Stimulated activated CD8-positive, alpha-beta memory T cell treated with anti-CD3 and anti-CD28 coated beads, Interleukin-12 subunit alpha, Interleukin-12 subunit beta, amount 100 ng/mL, for 1 hour (primary cell): ENCODE results near the gene RIPOR1.

ENCODE experiments used
- DNase-seq: peaks from one replicate; pipeline ENCODE4 v3.0.0-alpha.2; 2020; ENCODE audit warnings: low read depth

The RIPOR1 gene

GRCh38 chr16:67555795-67556212 is 27.2 kb downstream of the RIPOR1 start:
- no peak for DNase-seq

- DNase-seq = no peak
These were observed 30.2 kb downstream of the RIPOR1 start for GRCh38 chr16:67558859-67559258.

- DNase-seq = no peak
These were observed 32.3 kb downstream of the RIPOR1 start for GRCh38 chr16:67560827-67561342.

- DNase-seq = no peak
These were observed 32.8 kb downstream of the RIPOR1 start for GRCh38 chr16:67561501-67561823.

- peak; percentile 93 for DNase-seq
These were observed 33.3 kb downstream of the RIPOR1 start for GRCh38 chr16:67561824-67562525.

GRCh38 chr16:67562526-67562917 is 33.9 kb downstream of the RIPOR1 start, which contains the start of gene CTCF:
Gene CTCF, plus strand, starts transcription at chr16:67562526. Its CDS starts 48,307 bp downstream, at chr16:67610833.
- peak; percentile 63 for DNase-seq

- peak; percentile 31 for DNase-seq
These were observed 34.5 kb downstream of the RIPOR1 start for GRCh38 chr16:67562918-67563707.

GRCh38 chr16:67563708-67564468 is 35.3 kb downstream of the RIPOR1 start:
- DNase-seq = no peak

GRCh38 chr16:67565470-67566100 is 37.0 kb downstream of the RIPOR1 start:
- DNase-seq = no peak

- no peak for DNase-seq
These were observed 42.8 kb downstream of the RIPOR1 start for GRCh38 chr16:67571464-67571863.

GRCh38 chr16:67571981-67572431 is 43.4 kb downstream of the RIPOR1 start:
- DNase-seq = no peak

GRCh38 chr16:67579686-67580085 is 51.1 kb downstream of the RIPOR1 start:
- no peak for DNase-seq

GRCh38 chr16:67580202-67580601 is 51.6 kb downstream of the RIPOR1 start:
- DNase-seq = no peak

- no peak for DNase-seq
These were observed 64.7 kb downstream of the RIPOR1 start for GRCh38 chr16:67593288-67593687.

GRCh38 chr16:67593701-67594100 is 65.1 kb downstream of the RIPOR1 start:
- DNase-seq = no peak

GRCh38 chr16:67594256-67594915 is 65.8 kb downstream of the RIPOR1 start:
- DNase-seq = no peak

- no peak for DNase-seq
These were observed 66.3 kb downstream of the RIPOR1 start for GRCh38 chr16:67594956-67595355.
